ENCODE data around the gene PRDX1.
"Not testable (repeated sequence)": the region's sequence is repeated elsewhere in the genome, so short reads cannot be mapped to it uniquely, and the experiment has no call there.

The PRDX1 gene

GRCh38 chr1:45503462-45504360 lies 18.0 kb downstream of the PRDX1 start:
- H3K4me1 Mint-ChIP-seq (ENCODE audit: low read depth): peaks cover 16% of the 10 kb centered on the region

DNA sequence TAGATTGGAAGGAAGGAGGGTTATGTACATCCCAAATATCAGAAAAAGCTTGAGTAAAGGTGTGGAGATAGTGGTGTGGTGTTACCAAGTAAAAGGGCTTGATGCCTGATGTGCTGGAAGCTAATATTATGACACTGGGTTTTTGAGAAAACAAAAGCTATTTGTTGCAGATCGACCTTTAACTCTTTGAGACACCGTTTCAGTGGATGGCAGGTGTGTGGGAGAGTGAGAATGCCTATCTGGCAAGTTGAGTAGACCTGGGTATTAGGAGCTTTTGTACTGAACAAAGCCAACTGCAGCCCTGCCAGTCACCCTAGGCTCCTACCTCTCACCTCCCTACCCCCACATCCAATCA lies 20.2 kb downstream of the PRDX1 start:
- H3K27me3 Mint-ChIP-seq (ENCODE audit: low read depth): no peaks in the 10 kb centered on the region
- no peak for DNase-seq (ENCODE audit: low spot score)
- peaks cover 18% of the 10 kb centered on the region for H3K4me1 Mint-ChIP-seq (ENCODE audit: low read depth)
- peaks cover 6% of the 10 kb centered on the region for H3K36me3 Mint-ChIP-seq (ENCODE audit: low read depth)
- no peaks in the 10 kb centered on the region for H3K9me3 Mint-ChIP-seq
- H3K27ac Mint-ChIP-seq: peak overlapping the region; percentile 2
- peak overlapping the region; percentile 99 for H3K4me3 Mint-ChIP-seq

More at GRCh38 chr1:45503462-45504360, 18.0 kb downstream of the PRDX1 start:
- H3K27ac Mint-ChIP-seq: no peak overlapping the region
- H3K36me3 Mint-ChIP-seq (ENCODE audit: low read depth): peaks cover 10% of the 10 kb centered on the region
- H3K4me3 Mint-ChIP-seq: no peak overlapping the region
- H3K27me3 Mint-ChIP-seq (ENCODE audit: low read depth): no peaks in the 10 kb centered on the region
- DNase-seq (ENCODE audit: low spot score): no peak
- H3K9me3 Mint-ChIP-seq: no peaks in the 10 kb centered on the region

DNA sequence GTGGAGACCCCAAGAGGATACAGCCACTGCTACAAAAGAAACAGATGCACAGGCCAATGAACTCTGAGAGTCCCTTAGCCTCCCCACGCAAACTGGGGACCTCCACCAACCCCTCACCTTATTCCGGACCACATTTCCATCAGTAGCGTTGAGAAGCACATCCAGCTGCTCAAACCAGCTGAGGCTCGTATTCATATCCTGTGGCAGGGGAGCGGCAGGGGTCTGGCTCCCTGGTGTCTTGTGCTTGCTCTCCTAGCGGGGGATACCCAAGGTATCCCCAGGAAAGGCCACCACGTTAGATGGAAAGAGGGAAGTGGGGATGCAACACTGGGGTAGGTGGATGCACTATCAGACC lies 22.3 kb downstream of the PRDX1 start:
- Mint-ChIP-seq H3K27me3 (ENCODE audit: low read depth) (no peaks in the 10 kb centered on the region), H3K4me3 (peak overlapping the region; percentile 99), H3K36me3 (ENCODE audit: low read depth) (peaks cover 6% of the 10 kb centered on the region), H3K4me1 (ENCODE audit: low read depth) (peaks cover 18% of the 10 kb centered on the region), H3K27ac (peak overlapping the region; percentile 93), H3K9me3 (no peaks in the 10 kb centered on the region)
- DNase-seq (ENCODE audit: low spot score): no peak

- Mint-ChIP-seq H3K9me3 (no peaks in the 10 kb centered on the region), H3K4me1 (ENCODE audit: low read depth) (peaks cover 19% of the 10 kb centered on the region), H3K4me3 (peak overlapping the region; percentile 99), H3K27me3 (ENCODE audit: low read depth) (no peaks in the 10 kb centered on the region), H3K36me3 (ENCODE audit: low read depth) (peaks cover 6% of the 10 kb centered on the region), H3K27ac (no peak overlapping the region)
- DNase-seq (ENCODE audit: low spot score): no peak
These were observed 23.4 kb downstream of the PRDX1 start for GRCh38 chr1:45498279-45498678.

- no peaks in the 10 kb centered on the region for H3K9me3 Mint-ChIP-seq
These were observed 28.5 kb downstream of the PRDX1 start for GRCh38 chr1:45493116-45493697.

DNA sequence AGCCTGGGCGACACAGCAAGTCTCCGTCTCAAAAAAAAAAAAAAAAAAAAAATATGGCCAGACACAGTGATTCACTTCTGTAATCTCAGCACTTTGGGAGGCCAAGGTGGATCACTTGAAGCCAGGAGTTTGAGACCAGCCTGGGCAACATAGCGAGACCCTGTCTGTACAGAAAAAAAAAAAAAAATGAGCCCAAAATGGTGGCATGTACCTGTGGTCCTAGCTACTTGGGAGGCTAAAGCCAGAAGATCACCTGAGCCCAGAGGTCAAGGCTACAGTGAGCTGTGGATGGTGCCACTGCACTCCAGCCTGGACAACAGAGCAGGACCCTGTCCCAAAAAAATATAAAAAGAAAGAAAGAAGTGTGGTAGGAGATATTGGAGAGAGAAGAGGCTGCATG lies 29.0 kb downstream of the PRDX1 start:
- no peak overlapping the region for H3K4me3 Mint-ChIP-seq

More at GRCh38 chr1:45493116-45493697, 28.5 kb downstream of the PRDX1 start:
- Mint-ChIP-seq H3K4me3 (no peak overlapping the region), H3K4me1 (ENCODE audit: low read depth) (peaks cover 8% of the 10 kb centered on the region), H3K27ac (no peak overlapping the region), H3K36me3 (ENCODE audit: low read depth) (no peaks in the 10 kb centered on the region), H3K27me3 (ENCODE audit: low read depth) (peaks cover 8% of the 10 kb centered on the region)
- peak; percentile 40 for DNase-seq (ENCODE audit: low spot score)

GRCh38 chr1:45491487-45492260 lies 30.0 kb downstream of the PRDX1 start:
- Mint-ChIP-seq H3K27ac (no peak overlapping the region), H3K4me1 (ENCODE audit: low read depth) (peaks cover 8% of the 10 kb centered on the region), H3K4me3 (no peak overlapping the region), H3K27me3 (ENCODE audit: low read depth) (peaks cover 9% of the 10 kb centered on the region), H3K36me3 (ENCODE audit: low read depth) (no peaks in the 10 kb centered on the region), H3K9me3 (no peaks in the 10 kb centered on the region)
- DNase-seq (ENCODE audit: low spot score): no peak

More for the DNA sequence above, 29.0 kb downstream of the PRDX1 start:
- Mint-ChIP-seq H3K9me3 (no peaks in the 10 kb centered on the region), H3K4me1 (ENCODE audit: low read depth) (peaks cover 8% of the 10 kb centered on the region), H3K36me3 (ENCODE audit: low read depth) (no peaks in the 10 kb centered on the region), H3K27me3 (ENCODE audit: low read depth) (peaks cover 9% of the 10 kb centered on the region), H3K27ac (no peak overlapping the region)
- no peak for DNase-seq (ENCODE audit: low spot score)

DNA sequence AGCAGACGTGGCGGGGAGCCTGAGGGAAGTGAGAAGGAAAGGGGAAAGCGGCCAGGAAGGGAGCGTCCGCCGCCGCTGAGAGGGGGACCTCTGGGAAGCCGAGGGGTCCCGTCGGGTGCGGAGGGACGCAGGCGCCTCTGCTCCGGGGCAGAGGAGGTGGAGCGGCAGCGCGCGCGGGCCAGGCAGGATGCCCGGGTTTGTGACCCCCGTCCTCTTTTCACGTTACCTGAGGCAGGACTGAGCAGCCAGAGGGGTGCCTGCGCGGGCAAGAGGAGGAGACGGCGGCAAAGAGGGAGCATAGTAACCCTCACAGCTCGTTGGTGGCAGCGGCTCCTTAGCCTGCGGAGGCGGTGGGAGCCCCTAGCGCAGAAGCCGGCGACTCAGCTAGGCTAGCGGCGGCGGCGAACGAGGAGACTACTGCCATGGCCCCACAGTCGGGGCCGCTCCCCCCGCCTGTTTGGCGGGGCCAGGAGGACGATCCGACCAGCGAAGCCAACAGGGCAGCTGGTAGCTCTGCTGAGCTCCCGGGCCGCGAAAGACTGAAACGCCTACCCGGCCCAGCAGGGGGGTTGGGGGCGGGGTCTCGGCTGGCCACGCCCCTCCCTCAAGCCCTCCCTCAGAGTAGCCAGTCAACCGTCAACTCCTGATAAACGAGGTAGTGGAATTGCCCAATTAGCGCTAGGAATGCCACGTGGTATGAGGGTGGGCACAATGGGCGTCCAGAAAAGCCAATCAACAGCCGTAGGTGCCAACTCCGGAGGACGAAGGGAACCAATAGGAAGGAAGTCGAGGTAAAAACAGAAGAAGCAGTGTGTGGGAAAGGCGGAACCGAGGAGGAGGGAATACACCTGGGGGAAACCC lies 30.8 kb downstream of the PRDX1 start, which contains the start of gene TESK2:
Gene TESK2, minus strand, starts transcription at position 538 of the 861 bp plus-strand sequence. CDS start 33,378 bp downstream, outside the sequence.
- no peaks in the 10 kb centered on the region for H3K36me3 Mint-ChIP-seq (ENCODE audit: low read depth)

DNA sequence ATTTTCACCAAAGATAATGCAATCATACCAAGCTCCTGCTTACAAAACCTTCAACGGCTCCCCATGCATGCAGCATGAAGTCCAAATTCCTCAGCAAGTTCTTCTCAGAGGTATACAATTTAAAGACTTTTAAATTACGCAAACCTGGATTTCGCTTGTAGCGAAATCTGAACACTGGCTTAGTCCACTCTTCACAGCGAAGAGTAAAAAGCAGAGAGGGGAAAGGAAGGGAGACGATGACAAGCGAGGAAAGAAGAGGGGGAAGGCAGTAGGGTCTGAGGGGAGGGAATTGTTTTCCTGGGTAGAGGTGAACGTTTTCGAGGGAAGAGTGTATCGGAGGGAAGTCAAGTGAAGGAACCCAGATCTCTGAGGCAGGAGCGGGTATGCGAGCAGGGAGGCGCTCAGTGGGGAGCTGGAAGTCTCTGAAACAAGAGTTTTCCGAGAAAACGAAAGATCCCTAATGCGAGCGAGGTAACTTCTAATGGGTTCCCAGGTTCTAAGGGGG lies 31.5 kb downstream of the PRDX1 start:
- no peak overlapping the region for H3K27ac Mint-ChIP-seq
- no peaks in the 10 kb centered on the region for H3K36me3 Mint-ChIP-seq (ENCODE audit: low read depth)
- H3K9me3 Mint-ChIP-seq: no peaks in the 10 kb centered on the region
- no peak overlapping the region for H3K4me3 Mint-ChIP-seq
- no peak for DNase-seq (ENCODE audit: low spot score)
- H3K27me3 Mint-ChIP-seq (ENCODE audit: low read depth): peaks cover 9% of the 10 kb centered on the region
- H3K4me1 Mint-ChIP-seq (ENCODE audit: low read depth): peaks cover 8% of the 10 kb centered on the region

More for the DNA sequence above, 30.8 kb downstream of the PRDX1 start, which contains the start of gene TESK2:
- Mint-ChIP-seq H3K27ac (no peak within 1 kb of the TSS), H3K27me3 (ENCODE audit: low read depth) (peaks cover 9% of the 10 kb centered on the region), H3K4me3 (no peak within 1 kb of the TSS), H3K9me3 (no peaks in the 10 kb centered on the region), H3K4me1 (ENCODE audit: low read depth) (peaks cover 8% of the 10 kb centered on the region)
- DNase-seq (ENCODE audit: low spot score): peak; percentile 98

DNA sequence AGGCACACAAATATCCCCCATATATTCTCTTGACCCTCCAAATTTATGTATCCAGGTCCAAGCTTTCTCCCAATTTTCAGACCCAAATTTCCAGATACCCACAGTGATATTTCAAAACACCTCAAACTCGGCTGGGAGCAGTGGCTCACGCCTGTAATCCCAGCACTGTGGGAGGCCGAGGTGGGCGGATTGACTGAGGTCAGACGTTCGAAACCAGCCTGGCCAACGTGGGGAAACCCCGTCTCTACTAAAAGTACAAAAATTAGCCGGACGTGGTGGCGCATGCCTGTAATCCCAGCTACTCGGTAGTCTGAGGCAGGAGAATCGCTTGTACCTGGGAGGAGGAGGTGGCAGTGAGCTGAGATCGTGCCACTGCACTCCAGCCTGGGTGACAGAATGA lies 32.3 kb downstream of the PRDX1 start:
- not testable (repeated sequence) for H3K27ac Mint-ChIP-seq; H3K27me3 Mint-ChIP-seq (ENCODE audit: low read depth); H3K36me3 Mint-ChIP-seq (ENCODE audit: low read depth); H3K9me3 Mint-ChIP-seq; H3K4me1 Mint-ChIP-seq (ENCODE audit: low read depth); H3K4me3 Mint-ChIP-seq
- DNase-seq (ENCODE audit: low spot score): peak; percentile 62

GRCh38 chr1:45488666-45489377 lies 32.9 kb downstream of the PRDX1 start:
- Mint-ChIP-seq H3K4me1 (ENCODE audit: low read depth) (peaks cover 8% of the 10 kb centered on the region), H3K4me3 (no peak overlapping the region), H3K36me3 (ENCODE audit: low read depth) (no peaks in the 10 kb centered on the region), H3K9me3 (no peaks in the 10 kb centered on the region), H3K27ac (no peak overlapping the region), H3K27me3 (ENCODE audit: low read depth) (peaks cover 9% of the 10 kb centered on the region)
- DNase-seq (ENCODE audit: low spot score): no peak

DNA sequence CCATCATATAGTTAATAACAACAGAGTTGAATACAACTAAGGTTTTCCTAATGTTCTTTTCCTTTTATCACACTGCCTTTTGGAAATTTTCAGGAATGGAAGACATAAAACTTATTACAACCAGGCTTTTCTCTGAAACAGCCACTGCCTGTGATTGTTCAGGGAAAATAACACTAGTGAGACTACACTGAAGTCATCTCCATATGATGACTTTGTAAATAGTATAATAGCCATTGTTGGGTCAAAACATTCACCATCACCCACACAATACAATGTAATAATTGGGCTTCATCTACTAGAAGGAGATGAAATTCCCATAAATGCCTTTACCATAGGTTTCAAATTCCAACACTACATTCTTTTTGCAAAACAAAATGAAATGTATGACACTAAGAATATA lies 35.7 kb downstream of the PRDX1 start:
- Mint-ChIP-seq H3K4me1 (ENCODE audit: low read depth) (peaks cover 3% of the 10 kb centered on the region), H3K4me3 (no peak overlapping the region), H3K36me3 (ENCODE audit: low read depth) (no peaks in the 10 kb centered on the region), H3K27ac (no peak overlapping the region), H3K9me3 (no peaks in the 10 kb centered on the region), H3K27me3 (ENCODE audit: low read depth) (peaks cover 9% of the 10 kb centered on the region)
- DNase-seq (ENCODE audit: low spot score): no peak

All from T-helper 2 cell treated with Interferon-gamma antibody and Interleukin-4, amounts not matched to agents 5 μg/mL and 100 μg/mL, for 36 hours (primary cell).